Measurements from ENCODE around the gene ARHGAP42. TPM values are rescaled to one million over a fixed set of nuclear protein-coding genes. Genes with fewer than 3 reads are reported as not detected.

ARHGAP42 gene
- total RNA-seq, 1 experiment from 2014 or later: 39.1 TPM

- Mint-ChIP-seq H3K27ac (peak overlapping the region in 2 of 3 experiments; percentile 10 to 69; a peak in 5 of 7 replicates), H3K4me3 (no peak overlapping the region), H3K27me3 (ENCODE audit: low read depth) (no peaks in the 10 kb centered on the region), H3K4me1 (peaks cover 64 to 71% of the 10 kb centered on the region in 2 experiments), H3K36me3 (ENCODE audit: insufficient read depth in 1 of 3, low read depth in 3 of 3) (no peaks in the 10 kb centered on the region), H3K9me3 (no peaks in the 10 kb centered on the region)
- TF ChIP-seq CTCF (conservative IDR thresholded peaks at IDR 0.05): no peak
- Histone ChIP-seq H4K20me1 (ENCODE audit: control insufficient read depth, insufficient read depth, insufficient read length) (no peaks in the 10 kb centered on the region), H3K4ac (ENCODE audit: low read depth, low read length) (no peak overlapping the region), H3K9ac (ENCODE audit: extremely low read depth, insufficient read length, low read length) (no peak overlapping the region), H2AK5ac (ENCODE audit: insufficient read length, low read length) (no peak overlapping the region), H3K18ac (ENCODE audit: insufficient read length, low read depth, low read length) (no peak overlapping the region), H3K27me3 (ENCODE audit: insufficient read depth, low read length) (no peaks in the 10 kb centered on the region), H3K79me2 (ENCODE audit: insufficient read depth, low read length) (no peaks in the 10 kb centered on the region), H4K8ac (replicated peaks; ENCODE audit: insufficient read length, low read depth, low read length) (no peak overlapping the region), H3K14ac (ENCODE audit: insufficient read depth, low read length) (no peak overlapping the region), H2BK20ac (ENCODE audit: low read depth, low read length, poor library complexity, severe bottlenecking) (no peak overlapping the region), H3K4me2 (ENCODE audit: insufficient read depth, insufficient read length, low read length) (no peak overlapping the region), H2BK120ac (ENCODE audit: low read depth, low read length, poor library complexity, severe bottlenecking) (no peak overlapping the region), H3K79me1 (ENCODE audit: insufficient read depth, low read depth, low read length, poor library complexity, severe bottlenecking) (no peaks in the 10 kb centered on the region), H3T11ph (ENCODE audit: low read length) (no peak overlapping the region), H3K23ac (ENCODE audit: insufficient read length, low read depth, low read length) (no peak overlapping the region), H3K27ac (ENCODE audit: insufficient read length, low read depth, low read length) (no peak overlapping the region), H3K56ac (ENCODE audit: insufficient read length, low read depth, low read length) (no peak overlapping the region), H2BK12ac (ENCODE audit: insufficient read length, low read depth, low read length) (no peak overlapping the region), H3K9me3 (ENCODE audit: control insufficient read depth, low read depth, low read length) (no peaks in the 10 kb centered on the region), H2BK5ac (ENCODE audit: insufficient read length, low read length) (no peak overlapping the region), H3K23me2 (ENCODE audit: insufficient read length, low read depth, low read length, poor library complexity, severe bottlenecking) (no peaks in the 10 kb centered on the region), H4K5ac (ENCODE audit: insufficient read length, low read depth, low read length) (no peak overlapping the region), H3K4me1 (ENCODE audit: insufficient read depth, low read length) (peaks cover 17% of the 10 kb centered on the region; the same call in 1 of the 2 replicates), H2AFZ (ENCODE audit: low read length) (no peak overlapping the region), H4K91ac (ENCODE audit: insufficient read length, low read depth, low read length) (no peak overlapping the region), H2BK15ac (ENCODE audit: low read depth, low read length) (no peak overlapping the region)
- no CpG with 5 or more reads among the region's 1 CpG for WGBS (ENCODE audit: extremely low coverage, insufficient read length, low lambda C conversion rate)
- no peak for DNase-seq
Measured at GRCh38 chr11:100823360-100823759, 136.3 kb downstream of the ARHGAP42 start.

Data from H9 (cell line).